AG04449 (cell line): ENCODE results near the gene UBR1.

Experiments used
- CTCF ChIA-PET: fragments of 350-600 bp; formaldehyde crosslinking; extraction: SDS; loops from one replicate; lab custom pipeline; 2021; ENCODE audit warnings: antibody characterized with exemption; lab: Yijun Ruan, JAX
- POLR2A ChIA-PET: fragments of 400-600, 350-600 bp; formaldehyde crosslinking; extraction: SDS; loops from one replicate; lab custom pipeline; 2020; ENCODE audit warnings: antibody characterized with exemption, inconsistent platforms; lab: Yijun Ruan, JAX
- DNase-seq: peaks from one replicate; pipeline ENCODE4 v3.0.0-alpha.2; 2010; ENCODE audit warnings: low read depth, low spot score
- H3K4me3 ChIP-seq: 2 replicates; pipeline ENCODE4 v1.5.1; 2011; ENCODE audit warnings: low read depth, mild to moderate bottlenecking, control low read depth, low read length
- CTCF ChIP-seq: IDR thresholded peaks from one replicate; pipeline ENCODE4 v1.5.1; 2011; ENCODE audit warnings: mild to moderate bottlenecking, moderate library complexity, low read length, control low read depth, inconsistent platforms; ENCODE audit not compliant: insufficient read depth; ENCODE audit errors: missing control alignments

UBR1 gene

GRCh38 chr15:43102187-43102586 is 3.7 kb downstream of the UBR1 start:
- TF ChIP-seq CTCF, result no peak
- CTCF ChIA-PET, result no interaction called here
- POLR2A ChIA-PET, result no interaction called here
- no peak for DNase-seq
- no peak overlapping the region for H3K4me3 ChIP-seq

DNA sequence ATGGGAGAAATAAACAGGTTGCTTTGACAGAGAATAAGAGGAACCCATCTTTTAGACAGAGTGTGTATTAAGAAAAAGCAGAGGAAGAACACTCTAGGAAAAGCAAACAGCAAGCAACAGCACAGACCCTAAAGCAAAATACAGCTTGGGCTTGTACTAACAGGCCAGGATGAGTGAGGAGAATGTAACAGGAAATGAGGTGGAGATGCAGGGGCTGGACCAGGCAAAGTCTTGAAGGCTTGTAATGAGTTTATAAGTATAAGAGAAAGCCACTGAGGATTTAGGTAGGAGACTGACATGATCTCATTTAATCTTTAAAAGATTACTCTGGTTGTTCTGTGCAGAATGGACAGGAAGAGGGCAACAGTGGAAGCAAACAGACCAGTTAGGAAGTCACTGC is 4.9 kb downstream of the UBR1 start:
- DNase-seq, result no peak
- H3K4me3 ChIP-seq, result no peak overlapping the region

GRCh38 chr15:43099105-43099845 is 6.6 kb downstream of the UBR1 start:
- POLR2A ChIA-PET, result no interaction called here
- CTCF ChIA-PET, result no interaction called here
- H3K4me3 ChIP-seq, result no peak overlapping the region
- DNase-seq, result no peak
- TF ChIP-seq CTCF, result no peak

More for the DNA sequence above, 4.9 kb downstream of the UBR1 start:
- CTCF ChIA-PET, result no interaction called here
- POLR2A ChIA-PET, result no interaction called here
- no peak for TF ChIP-seq CTCF

GRCh38 chr15:43096411-43096810 is 9.4 kb downstream of the UBR1 start:
- ChIA-PET CTCF (no interaction called here), POLR2A (no interaction called here)
- no peak for DNase-seq
- H3K4me3 ChIP-seq, result no peak overlapping the region
- TF ChIP-seq CTCF, result no peak

DNA sequence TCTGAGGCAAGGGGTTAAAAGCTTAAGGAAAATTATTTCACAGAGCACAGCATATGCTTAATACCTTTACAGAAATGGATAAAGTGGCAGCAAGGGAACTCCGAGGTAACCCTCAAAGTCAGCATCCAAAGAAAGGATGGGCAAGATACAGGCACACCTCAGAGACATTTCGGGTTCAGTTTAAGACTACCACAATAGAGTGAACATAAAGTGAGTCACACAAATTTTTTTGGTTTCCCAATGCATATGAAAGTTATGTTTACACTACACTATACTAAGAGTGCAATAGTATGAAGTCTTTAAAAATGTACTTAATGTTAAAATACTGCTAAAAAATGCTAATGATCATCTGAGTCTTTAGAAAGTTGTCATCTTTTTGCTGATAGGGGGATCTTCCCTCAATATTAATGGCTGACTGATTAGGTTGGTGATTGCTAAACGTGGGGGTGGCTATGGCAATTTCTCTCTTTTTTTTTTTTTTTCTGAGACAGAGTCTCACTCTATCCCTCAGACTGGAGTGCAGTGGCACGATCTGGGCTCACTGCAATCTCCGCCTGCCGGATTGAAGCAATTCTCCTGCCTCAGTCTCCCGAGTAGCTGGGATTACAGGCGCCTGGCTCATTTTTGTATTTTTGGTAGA is 10.0 kb downstream of the UBR1 start:
- H3K4me3 ChIP-seq, result no peak overlapping the region
- CTCF ChIA-PET, result no interaction called here
- TF ChIP-seq CTCF, result no peak
- POLR2A ChIA-PET, result no interaction called here
- DNase-seq, result peak; percentile 29

DNA sequence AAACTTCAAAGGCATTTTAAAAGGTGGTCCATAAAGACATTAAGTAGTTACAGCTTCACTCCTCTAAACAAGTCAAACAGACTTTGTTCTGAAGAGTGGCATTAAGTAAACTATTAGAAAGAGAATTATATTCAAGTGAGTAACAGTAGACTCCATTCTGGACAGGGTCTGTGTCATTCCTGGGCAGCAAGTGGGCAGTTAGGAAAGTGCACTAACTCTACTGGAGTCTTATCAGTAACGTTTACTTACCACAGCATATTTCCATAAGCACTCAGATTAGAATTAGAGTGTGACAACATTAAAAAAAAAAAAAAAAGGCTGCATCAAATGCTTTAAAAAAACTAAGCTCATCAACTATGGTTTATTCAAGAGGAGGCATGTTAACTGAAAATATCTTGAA is 10.6 kb downstream of the UBR1 start:
- TF ChIP-seq CTCF, result no peak
- DNase-seq, result no peak
- POLR2A ChIA-PET, result no interaction called here
- no peak overlapping the region for H3K4me3 ChIP-seq
- CTCF ChIA-PET, result no interaction called here
